Fibroblast of villous mesenchyme (primary cell): Measurements from ENCODE around the gene SGMS2. TPM values are rescaled to one million over a fixed set of nuclear protein-coding genes. Genes with fewer than 3 reads are reported as not detected.
A peak's percentile ranks its signal among the peaks of the same experiment; 100 is the strongest.

Experiments
- DNase-seq: peaks from one replicate; pipeline ENCODE4 v3.0.0-alpha.2; 2010; ENCODE audit warnings: low read depth
- H3K4me3 ChIP-seq: 2 replicates; pipeline ENCODE4 v1.5.1; 2011; ENCODE audit warnings: low read depth, mild to moderate bottlenecking, low read length
- CTCF ChIP-seq: IDR thresholded peaks from 2 replicates; pipeline ENCODE4 v1.5.1; 2012; ENCODE audit warnings: low read depth, mild to moderate bottlenecking, low read length; ENCODE audit not compliant: insufficient read depth
- total RNA-seq: library from RNA; depleted of rRNA; stranded (reverse); fragments of >200 nt; gene quantifications from 2 replicates; pipeline ENCODE4 v1.2.3, GENCODE V29; 2012

Gene SGMS2
- total RNA-seq, 1 donor = 186 TPM

GRCh38 chr4:107853444-107854355 is 29.0 kb downstream of the SGMS2 start:
- DNase-seq = peak; percentile 93
- peak overlapping the region; percentile 42 for H3K4me3 ChIP-seq
- no peak for TF ChIP-seq CTCF

- peak; percentile 79 for DNase-seq
- TF ChIP-seq CTCF = no peak
- peak overlapping the region; percentile 42 for H3K4me3 ChIP-seq
Observed at GRCh38 chr4:107854356-107855022, 29.8 kb downstream of the SGMS2 start.

DNA sequence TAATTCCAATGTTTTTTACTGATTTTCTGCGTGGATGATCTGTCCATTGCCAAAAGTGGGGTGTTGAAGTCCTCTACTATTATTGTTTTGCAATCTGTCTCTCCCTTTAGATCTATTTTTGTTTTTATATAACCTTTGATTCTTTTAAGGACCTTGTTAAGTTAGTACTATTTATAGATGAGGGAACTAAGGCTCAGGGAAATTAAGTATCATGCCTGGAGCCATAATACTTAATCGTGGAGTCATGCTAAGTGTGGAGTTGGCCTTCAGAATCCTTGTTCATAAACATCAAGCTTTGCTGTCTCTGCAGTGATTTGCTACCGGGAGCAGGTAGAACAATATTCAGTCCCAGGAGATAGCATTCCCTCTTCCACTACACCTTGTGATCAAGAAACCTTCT is 31.0 kb downstream of the SGMS2 start:
- TF ChIP-seq CTCF = no peak

GRCh38 chr4:107856901-107857300 is 32.2 kb downstream of the SGMS2 start:
- no peak for TF ChIP-seq CTCF
- no peak for DNase-seq
- no peak overlapping the region for H3K4me3 ChIP-seq

More for the DNA sequence above, 31.0 kb downstream of the SGMS2 start:
- DNase-seq = peak; percentile 40
- H3K4me3 ChIP-seq = no peak overlapping the region

DNA sequence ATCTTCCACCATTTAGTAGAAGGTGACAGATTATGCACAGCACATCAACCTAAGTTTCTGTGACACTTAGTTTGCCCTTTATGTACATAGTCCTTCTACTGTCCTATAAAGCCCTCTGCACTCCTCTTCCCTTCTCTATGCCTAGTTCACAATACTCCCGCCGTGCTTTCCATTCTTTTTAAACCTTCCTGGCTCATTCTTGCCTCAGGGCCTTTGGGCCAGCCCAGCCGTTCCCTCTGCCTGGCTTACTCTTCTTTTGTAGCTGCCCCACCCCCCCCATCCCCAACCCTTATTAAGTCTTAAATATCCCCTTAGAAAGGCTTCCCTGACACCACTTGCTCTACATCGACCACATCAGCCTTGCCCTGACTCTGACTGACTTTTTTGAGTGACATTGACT is 33.0 kb downstream of the SGMS2 start:
- no peak for TF ChIP-seq CTCF
- H3K4me3 ChIP-seq = no peak overlapping the region
- DNase-seq = no peak

- no peak for DNase-seq
- H3K4me3 ChIP-seq = no peak overlapping the region
- TF ChIP-seq CTCF = no peak
Observed at GRCh38 chr4:107858158-107858742, 33.5 kb downstream of the SGMS2 start.
